OCI-LY7 (cell line): ENCODE results near the gene RIT2.

ENCODE experiments used
- CTCF ChIP-seq: fragments of 200-600 bp; sonication (generic); conservative IDR thresholded peaks from 2 replicates; pipeline ENCODE4 v1.5.1; 2014; ENCODE audit warnings: mild to moderate bottlenecking, antibody characterized with exemption, low read length, moderate library complexity, mixed read lengths
- EZH2phosphoT487 ChIP-seq: fragments of 200-600 bp; sonication (generic); IDR thresholded peaks from 2 replicates; pipeline ENCODE4 v1.6.1; 2018; ENCODE audit warnings: low read depth, borderline replicate concordance, mild to moderate bottlenecking, mixed run types, antibody characterized with exemption, low read length, moderate library complexity, mixed read lengths

- no peak for TF ChIP-seq CTCF
- no peak for TF ChIP-seq EZH2phosphoT487
Observed at GRCh38 chr18:43010611-43011010, 104.9 kb downstream of the RIT2 start.
